HepG2 (cell line): ENCODE results near the gene HSD3B7. TPM values are rescaled to one million over a fixed set of nuclear protein-coding genes. Genes with fewer than 3 reads are reported as not detected.

Experiments
- DMTF1 ChIP-seq: sonication (generic); formaldehyde crosslinking; IDR thresholded peaks from 2 replicates; pipeline ENCODE4 v1.4.0; 2020; ENCODE audit warnings: mild to moderate bottlenecking, missing genetic modification reagents
- HMGXB3 ChIP-seq: sonication (generic); formaldehyde crosslinking; IDR thresholded peaks from 2 replicates; pipeline ENCODE4 v1.4.0; 2020; ENCODE audit warnings: missing genetic modification reagents, borderline replicate concordance
- KLF12 ChIP-seq: sonication (generic); formaldehyde crosslinking; IDR thresholded peaks from 2 replicates; pipeline ENCODE4 v1.4.0; 2020; ENCODE audit warnings: missing genetic modification reagents, borderline replicate concordance
- MIXL1 ChIP-seq: IDR thresholded peaks from 2 replicates; pipeline ENCODE4 v1.6.1; 2016
- PHF20 ChIP-seq: sonication (generic); formaldehyde crosslinking; IDR thresholded peaks from 2 replicates; pipeline ENCODE4 v1.5.0; 2020; ENCODE audit warnings: mild to moderate bottlenecking, missing genetic modification reagents
- PRDM15 ChIP-seq: sonication (generic); formaldehyde crosslinking; IDR thresholded peaks from 2 replicates; pipeline ENCODE4 v1.4.0; 2020; ENCODE audit warnings: missing genetic modification reagents
- SMYD3 ChIP-seq: sonication (generic); formaldehyde crosslinking; IDR thresholded peaks from 2 replicates; pipeline ENCODE4 v1.8.1; 2023; ENCODE audit warnings: mild to moderate bottlenecking, missing genetic modification reagents
- ZBTB37 ChIP-seq: sonication (generic); formaldehyde crosslinking; IDR thresholded peaks from 2 replicates; pipeline ENCODE4 v1.4.0; 2020; ENCODE audit warnings: mild to moderate bottlenecking, missing genetic modification reagents
- ZNF136 ChIP-seq: sonication (generic); formaldehyde crosslinking; IDR thresholded peaks from 2 replicates; pipeline ENCODE4 v1.8.1; 2022; ENCODE audit warnings: low read depth, mild to moderate bottlenecking, moderate library complexity, missing genetic modification reagents
- ZNF317 ChIP-seq: sonication (generic); formaldehyde crosslinking; IDR thresholded peaks from 2 replicates; pipeline ENCODE4 v1.5.0; 2020; ENCODE audit warnings: mild to moderate bottlenecking, missing genetic modification reagents
- ZNF83 ChIP-seq: sonication (generic); formaldehyde crosslinking; IDR thresholded peaks from 2 replicates; pipeline ENCODE4 v1.4.0; 2020; ENCODE audit warnings: missing genetic modification reagents, mild to moderate bottlenecking, borderline replicate concordance
- polyA plus RNA-seq, 8 experiments: library from polyadenylated mRNA; depleted of rRNA in 3 of 8; stranded (reverse) in 7 of 8; unstranded in 1 of 8; fragments of >200 nt; fragmentation: Illumina TruSeq in 4 of 8; extraction: Trizol in 4 of 8; gene quantifications; 2 replicates each; pipeline versions ENCODE4 v1.2.1 to v1.2.3, GENCODE V29; 2011 to 2016; ENCODE audit warnings: low read depth in 4 of 8, missing spikeins in 1 of 8, mixed read lengths in 1 of 8; ENCODE audit not compliant: insufficient read depth in 1 of 8
- total RNA-seq, 5 experiments: library from RNA; depleted of rRNA; stranded (reverse); fragments of >200 nt; fragmentation: Illumina TruSeq; extraction: Trizol; gene quantifications; 2 replicates each; pipeline ENCODE4 v1.2.3, GENCODE V29; 2016; ENCODE audit warnings: low read depth in 1 of 5
- TF ChIP-seq, protein P1 (sequence below): IDR thresholded peaks from 2 replicates; pipeline ENCODE4 v1.4.0; 2020; ENCODE audit warnings: mild to moderate bottlenecking, missing genetic modification reagents

HSD3B7 gene
- total and polyA plus RNA-seq, 2 of the 13 experiments (the other 11 are each of a cell fraction or from before 2014, with no cell fraction given): 32.9 to 69.7 TPM

- TF ChIP-seq PRDM15 (CRISPR knock-in tag) (peak; percentile 73; the same call in 1 of the 2 replicates), DMTF1 (CRISPR knock-in tag) (no peak), ZNF317 (CRISPR knock-in tag) (no peak), ZBTB37 (CRISPR knock-in tag) (no peak), ZNF83 (CRISPR knock-in tag) (no peak), ZNF136 (peak; percentile 29; the same call in 1 of the 2 replicates), HMGXB3 (CRISPR knock-in tag) (0 out of 2 replicates have a peak, but pooled peaks have one; percentile 11), PHF20 (no peak; the same call in 1 of the 2 replicates), SMYD3 (CRISPR knock-in tag) (no peak), KLF12 (CRISPR knock-in tag) (peak; percentile 21; the same call in 1 of the 2 replicates), MIXL1 (CRISPR knock-in tag) (no peak)
- TF ChIP-seq, protein P1, sequence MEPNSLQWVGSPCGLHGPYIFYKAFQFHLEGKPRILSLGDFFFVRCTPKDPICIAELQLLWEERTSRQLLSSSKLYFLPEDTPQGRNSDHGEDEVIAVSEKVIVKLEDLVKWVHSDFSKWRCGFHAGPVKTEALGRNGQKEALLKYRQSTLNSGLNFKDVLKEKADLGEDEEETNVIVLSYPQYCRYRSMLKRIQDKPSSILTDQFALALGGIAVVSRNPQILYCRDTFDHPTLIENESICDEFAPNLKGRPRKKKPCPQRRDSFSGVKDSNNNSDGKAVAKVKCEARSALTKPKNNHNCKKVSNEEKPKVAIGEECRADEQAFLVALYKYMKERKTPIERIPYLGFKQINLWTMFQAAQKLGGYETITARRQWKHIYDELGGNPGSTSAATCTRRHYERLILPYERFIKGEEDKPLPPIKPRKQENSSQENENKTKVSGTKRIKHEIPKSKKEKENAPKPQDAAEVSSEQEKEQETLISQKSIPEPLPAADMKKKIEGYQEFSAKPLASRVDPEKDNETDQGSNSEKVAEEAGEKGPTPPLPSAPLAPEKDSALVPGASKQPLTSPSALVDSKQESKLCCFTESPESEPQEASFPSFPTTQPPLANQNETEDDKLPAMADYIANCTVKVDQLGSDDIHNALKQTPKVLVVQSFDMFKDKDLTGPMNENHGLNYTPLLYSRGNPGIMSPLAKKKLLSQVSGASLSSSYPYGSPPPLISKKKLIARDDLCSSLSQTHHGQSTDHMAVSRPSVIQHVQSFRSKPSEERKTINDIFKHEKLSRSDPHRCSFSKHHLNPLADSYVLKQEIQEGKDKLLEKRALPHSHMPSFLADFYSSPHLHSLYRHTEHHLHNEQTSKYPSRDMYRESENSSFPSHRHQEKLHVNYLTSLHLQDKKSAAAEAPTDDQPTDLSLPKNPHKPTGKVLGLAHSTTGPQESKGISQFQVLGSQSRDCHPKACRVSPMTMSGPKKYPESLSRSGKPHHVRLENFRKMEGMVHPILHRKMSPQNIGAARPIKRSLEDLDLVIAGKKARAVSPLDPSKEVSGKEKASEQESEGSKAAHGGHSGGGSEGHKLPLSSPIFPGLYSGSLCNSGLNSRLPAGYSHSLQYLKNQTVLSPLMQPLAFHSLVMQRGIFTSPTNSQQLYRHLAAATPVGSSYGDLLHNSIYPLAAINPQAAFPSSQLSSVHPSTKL (CRISPR knock-in tag): peak; percentile 70
These were observed 11.4 kb downstream of the HSD3B7 start (continued) for GRCh38 chr16:30996324-30996984.
